H54 (cell line): Measurements from ENCODE around the gene PARP15.
"Not testable (repeated sequence)": the region's sequence is repeated elsewhere in the genome, so short reads cannot be mapped to it uniquely, and the experiment has no call there.

Source experiments
- DNase-seq: peaks from one replicate; pipeline ENCODE4 v3.0.0; 2011; ENCODE audit warnings: low spot score, mixed read lengths; ENCODE audit not compliant: insufficient read length
- FAIRE-seq: peaks from 3 replicates; lab custom pipeline; 2011; peaks lifted over from hg19 to GRCh38; lab: Jason Lieb, UNC
- POLR2A ChIP-seq: IDR thresholded peaks from 2 replicates; pipeline ENCODE4 v1.6.1; 2011; ENCODE audit warnings: low read depth, mild to moderate bottlenecking, low read length

The PARP15 gene

GRCh38 chr3:122559906-122560305, 17.5 kb upstream of the PARP15 start:
- DNase-seq (no peak), FAIRE-seq (no peak)
- TF ChIP-seq POLR2A, result no peak

DNA sequence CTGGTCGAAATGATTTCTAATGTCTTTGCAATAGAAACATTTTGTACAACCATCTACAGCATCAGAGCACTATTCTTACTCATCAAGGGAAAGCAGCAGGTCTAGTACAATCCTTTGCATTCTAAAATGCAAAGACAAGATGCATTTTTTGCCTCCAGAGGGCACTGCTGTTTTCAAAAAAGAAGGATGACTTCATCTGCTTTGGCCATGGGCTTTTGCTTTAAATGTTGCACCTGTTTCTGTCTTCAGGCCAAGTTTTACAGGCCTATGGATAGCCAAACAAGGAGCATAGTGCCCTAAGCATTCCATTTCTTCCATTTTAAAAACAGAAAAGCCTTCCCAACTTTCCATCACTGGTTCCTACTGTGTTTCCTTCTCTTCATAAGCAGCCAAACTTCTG, 16.8 kb upstream of the PARP15 start:
- FAIRE-seq, result peak; percentile 86

GRCh38 chr3:122562923-122563716, 14.3 kb upstream of the PARP15 start:
- FAIRE-seq (no peak), DNase-seq (no peak)
- no peak for TF ChIP-seq POLR2A

More for the DNA sequence above, 16.8 kb upstream of the PARP15 start:
- TF ChIP-seq POLR2A, result no peak
- peak; percentile 26 for DNase-seq

DNA sequence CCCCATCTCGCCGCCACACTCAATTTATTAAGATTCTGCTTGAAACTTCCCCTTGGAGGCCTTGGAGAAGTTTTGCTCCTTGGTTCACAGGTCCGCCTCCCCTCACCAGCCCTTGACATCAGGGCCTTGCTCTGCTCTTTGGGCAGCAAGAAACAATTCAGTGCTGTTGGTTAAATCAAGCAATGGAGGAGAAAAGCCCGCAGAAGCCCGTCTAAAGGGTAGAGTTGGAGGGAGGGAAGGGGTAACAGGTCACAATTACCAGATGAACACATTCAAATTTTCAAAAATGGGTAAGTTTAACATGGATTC, 13.8 kb upstream of the PARP15 start:
- DNase-seq (no peak), FAIRE-seq (no peak)
- TF ChIP-seq POLR2A, result no peak

- FAIRE-seq, result no peak
- peak; percentile 66 for TF ChIP-seq POLR2A
- peak; percentile 89 for DNase-seq
These were observed 13.1 kb upstream of the PARP15 start, which contains the start of the genes DTX3L and PARP9 for GRCh38 chr3:122564155-122564912. Gene DTX3L, plus strand, starts transcription at chr3:122564338. Its CDS starts 89 bp downstream, at chr3:122564427. Gene PARP9, minus strand, starts transcription at chr3:122564300. Its CDS starts 4,680 bp downstream, at chr3:122559620.

- not testable (repeated sequence) for FAIRE-seq, DNase-seq
These were observed 9.3 kb upstream of the PARP15 start for GRCh38 chr3:122568131-122568530.

- FAIRE-seq (no peak), DNase-seq (no peak)
- TF ChIP-seq POLR2A, result no peak
These were observed 8.7 kb upstream of the PARP15 start for GRCh38 chr3:122568755-122569154.

DNA sequence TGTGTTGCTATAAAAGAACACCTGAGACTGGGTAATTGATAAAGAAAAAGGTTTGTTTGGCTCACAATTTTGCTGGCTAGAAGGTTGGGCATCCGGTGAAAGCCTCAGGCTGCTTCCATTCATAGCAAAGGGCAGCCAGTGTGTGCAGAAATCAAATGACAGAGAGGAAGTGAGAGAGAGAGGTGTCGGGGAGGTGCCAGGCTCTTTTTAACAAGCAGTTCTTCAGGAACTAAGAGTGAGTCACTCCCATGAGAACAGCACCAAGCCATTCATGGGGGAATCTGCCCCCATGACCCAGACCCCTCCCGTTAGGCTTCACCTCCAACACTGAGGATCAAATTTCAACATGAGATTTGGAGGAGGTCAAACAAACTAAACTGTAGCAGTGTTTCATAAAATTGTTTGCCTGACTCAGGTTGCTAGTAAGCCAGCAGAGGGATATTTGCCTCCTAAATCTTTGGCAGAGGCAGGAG, 4.5 kb upstream of the PARP15 start:
- FAIRE-seq (peak; percentile 97), DNase-seq (peak; percentile 33)
- TF ChIP-seq POLR2A, result no peak

DNA sequence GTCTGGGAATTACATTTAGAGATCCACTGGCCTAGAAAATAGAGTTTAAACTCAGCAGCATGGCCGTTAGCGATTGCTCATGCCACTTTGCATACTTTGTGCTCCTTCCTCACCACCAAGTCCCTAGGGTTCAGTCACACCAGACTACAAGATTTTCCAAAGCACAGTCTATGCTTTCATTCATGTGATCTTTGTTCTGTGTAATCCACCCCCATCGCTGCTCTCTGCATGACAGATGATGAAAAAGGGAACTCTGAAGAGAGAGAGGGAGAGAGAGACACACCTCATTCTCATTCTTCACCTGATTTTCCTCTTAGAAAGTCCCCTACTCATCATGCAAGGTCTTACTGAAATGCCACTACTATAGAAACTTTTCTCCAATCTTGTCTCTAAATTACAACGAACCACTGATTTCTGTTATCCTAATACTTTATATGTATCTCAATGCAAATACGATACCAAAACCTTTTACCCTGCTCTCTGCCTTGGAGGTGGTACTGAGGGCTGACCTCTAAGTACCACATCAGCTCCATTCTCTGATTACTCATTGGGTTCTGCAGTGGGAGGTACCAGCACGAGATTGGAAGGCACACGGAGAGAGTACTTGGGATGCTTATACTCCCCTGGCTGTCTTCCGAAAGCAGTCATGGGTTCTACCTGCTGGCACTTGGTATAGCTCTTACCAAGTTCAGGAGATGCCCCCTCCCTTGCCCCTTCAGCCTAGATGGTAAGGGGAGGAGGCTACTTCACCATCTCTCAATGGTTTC, 1.1 kb upstream of the PARP15 start:
- DNase-seq, result no peak
- FAIRE-seq, result no peak
- TF ChIP-seq POLR2A, result no peak

DNA sequence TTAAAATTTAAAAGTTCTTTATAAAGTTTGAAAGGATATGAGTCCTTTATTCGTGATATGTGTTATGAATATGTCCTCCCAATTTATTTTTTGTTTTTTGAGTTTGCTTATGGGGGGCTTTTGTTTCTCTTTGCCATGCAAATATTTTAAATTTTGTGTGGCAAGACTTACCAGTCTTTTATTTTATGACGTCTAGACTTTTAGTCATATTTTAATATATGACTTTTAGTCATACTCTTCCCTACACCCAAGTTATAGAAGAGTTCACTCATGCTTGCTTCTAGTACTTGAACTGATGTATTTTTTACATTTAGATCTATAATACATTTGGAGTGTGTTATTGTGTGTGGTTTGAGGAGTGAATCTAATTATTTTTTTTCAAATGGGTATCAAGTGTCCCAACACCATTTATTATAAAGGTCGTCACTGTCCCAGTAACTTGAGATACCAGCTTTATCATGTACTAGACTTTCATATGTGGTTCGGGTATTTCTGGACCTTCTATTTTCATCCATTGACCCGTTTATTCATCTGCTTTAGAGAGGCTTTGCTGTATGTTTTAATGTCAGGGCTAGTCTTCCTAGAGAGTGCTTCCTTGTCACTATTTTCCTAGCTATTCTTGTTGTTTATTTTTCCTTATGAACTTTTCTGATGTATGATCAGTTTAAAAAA, 755 bp downstream of the PARP15 start:
- no peak for FAIRE-seq
- DNase-seq, result no peak
- TF ChIP-seq POLR2A, result no peak

- TF ChIP-seq POLR2A, result no peak
- DNase-seq (no peak), FAIRE-seq (no peak)
These were observed 3.0 kb downstream of the PARP15 start for GRCh38 chr3:122580470-122580869.

DNA sequence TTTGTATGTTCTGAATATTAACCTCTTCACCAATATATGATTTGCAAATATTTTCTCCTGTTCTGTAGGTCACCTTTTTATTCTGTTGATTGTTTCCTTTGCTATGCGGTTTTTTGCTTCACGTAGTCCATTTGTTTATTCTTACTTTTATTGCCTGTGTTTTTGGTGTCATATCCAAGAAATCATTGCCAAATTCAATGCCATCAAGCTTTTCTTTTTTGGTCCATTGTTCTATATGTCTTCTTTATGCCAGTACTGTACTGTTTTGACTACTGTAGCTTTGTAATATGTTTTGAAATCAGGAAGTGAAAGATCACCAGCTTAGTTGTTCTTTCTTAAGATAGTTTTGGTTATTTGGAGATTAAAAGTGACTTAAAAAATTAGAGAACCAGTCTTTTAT, 4.2 kb downstream of the PARP15 start:
- TF ChIP-seq POLR2A, result no peak
- no peak for DNase-seq
- no peak for FAIRE-seq

GRCh38 chr3:122582390-122582789, 4.9 kb downstream of the PARP15 start:
- FAIRE-seq, result no peak
- no peak for DNase-seq
- no peak for TF ChIP-seq POLR2A
